Epithelial cell of proximal tubule (primary cell): ENCODE measurements around the gene SMARCD2. TPM values are rescaled to one million over a fixed set of nuclear protein-coding genes. Genes with fewer than 3 reads are reported as not detected.

Experiments used
- DNase-seq: peaks from one replicate; pipeline ENCODE4 v3.0.0-alpha.2; 2011; ENCODE audit warnings: low read depth
- H3K4me3 ChIP-seq: 2 replicates; pipeline ENCODE4 v1.5.1; 2011; ENCODE audit warnings: low read depth, mild to moderate bottlenecking, low read length
- CTCF ChIP-seq: conservative IDR thresholded peaks from 2 replicates; pipeline ENCODE4 v1.5.1; 2012; ENCODE audit warnings: low read depth, mild to moderate bottlenecking, low read length
- total RNA-seq: library from RNA; depleted of rRNA; stranded (reverse); fragments of >200 nt; gene quantifications from 2 replicates; pipeline ENCODE4 v1.2.3, GENCODE V29; 2015

Gene SMARCD2
- total RNA-seq, 1 donor from 2014 or later, result 135 TPM

GRCh38 chr17:63819585-63820537 is 22.6 kb downstream of the SMARCD2 start:
- DNase-seq, result no peak
- H3K4me3 ChIP-seq, result no peak overlapping the region
- TF ChIP-seq CTCF, result no peak

GRCh38 chr17:63819131-63819530 is 23.4 kb downstream of the SMARCD2 start:
- TF ChIP-seq CTCF, result no peak
- no peak for DNase-seq
- no peak overlapping the region for H3K4me3 ChIP-seq

GRCh38 chr17:63817736-63818385 is 24.6 kb downstream of the SMARCD2 start:
- H3K4me3 ChIP-seq, result no peak overlapping the region
- TF ChIP-seq CTCF, result no peak
- DNase-seq, result no peak

GRCh38 chr17:63816669-63817068 is 25.8 kb downstream of the SMARCD2 start:
- TF ChIP-seq CTCF, result no peak
- no peak overlapping the region for H3K4me3 ChIP-seq
- no peak for DNase-seq

- no peak for DNase-seq
Measured at GRCh38 chr17:63816123-63816522, 26.4 kb downstream of the SMARCD2 start.

GRCh38 chr17:63809970-63810369 is 32.5 kb downstream of the SMARCD2 start:
- DNase-seq, result no peak
- no peak for TF ChIP-seq CTCF
- no peak overlapping the region for H3K4me3 ChIP-seq

More at GRCh38 chr17:63816123-63816522, 26.4 kb downstream of the SMARCD2 start:
- no peak for TF ChIP-seq CTCF
- H3K4me3 ChIP-seq, result no peak overlapping the region
